GDM1 (cell line): ENCODE measurements around the gene RNF223.
A peak's percentile ranks its signal among the peaks of the same experiment; 100 is the strongest.

Experiments used
- DNase-seq: peaks from one replicate; lab custom pipeline; 2025; lab: John Stamatoyannopoulos, UW

RNF223 gene

GRCh38 chr1:1073743-1074587, at the start of gene RNF223:
Gene RNF223, minus strand, starts transcription at chr1:1074306. Its CDS starts 1,740 bp downstream, at chr1:1072566.
- DNase-seq = no peak

GRCh38 chr1:1122981-1123480, 48.9 kb upstream of the RNF223 start:
- DNase-seq = no peak

- DNase-seq = peak; percentile 55
Observed at GRCh38 chr1:1122078-1122811, 48.1 kb upstream of the RNF223 start.

GRCh38 chr1:1121611-1122077, 47.5 kb upstream of the RNF223 start:
- no peak for DNase-seq

GRCh38 chr1:1120866-1121591, 46.9 kb upstream of the RNF223 start:
- DNase-seq = no peak

- DNase-seq = no peak
Observed at GRCh38 chr1:1120096-1120495, 46.0 kb upstream of the RNF223 start.

GRCh38 chr1:1119272-1119890, 45.3 kb upstream of the RNF223 start:
- no peak for DNase-seq

GRCh38 chr1:1118876-1119220, 44.7 kb upstream of the RNF223 start:
- DNase-seq = no peak

- DNase-seq = no peak
Observed at GRCh38 chr1:1118011-1118875, 44.1 kb upstream of the RNF223 start.

GRCh38 chr1:1117469-1117831, 43.3 kb upstream of the RNF223 start:
- no peak for DNase-seq

GRCh38 chr1:1116701-1117468, 42.8 kb upstream of the RNF223 start:
- no peak for DNase-seq

- peak; percentile 97 for DNase-seq
Observed at GRCh38 chr1:1115786-1116700, 41.9 kb upstream of the RNF223 start, which contains the start of gene C1orf159. Gene C1orf159, minus strand, starts transcription at chr1:1116089. Its CDS starts 24,546 bp downstream, at chr1:1091543.

GRCh38 chr1:1115136-1115785, 41.2 kb upstream of the RNF223 start:
- DNase-seq = no peak

GRCh38 chr1:1114431-1114830, 40.3 kb upstream of the RNF223 start:
- DNase-seq = no peak

GRCh38 chr1:1112237-1112985, 38.3 kb upstream of the RNF223 start:
- DNase-seq = no peak

GRCh38 chr1:1111516-1112236, 37.6 kb upstream of the RNF223 start:
- no peak for DNase-seq

- DNase-seq = no peak
Observed at GRCh38 chr1:1110561-1110971, 36.5 kb upstream of the RNF223 start.
